ENCODE measurements around the gene GAGE10. TPM values are rescaled to one million over a fixed set of nuclear protein-coding genes. Genes with fewer than 3 reads are reported as not detected.
"Not testable (repeated sequence)": the region's sequence is repeated elsewhere in the genome, so short reads cannot be mapped to it uniquely, and the experiment has no call there.

Gene GAGE10
- total and polyA plus RNA-seq, 4 donors, result not detected

DNA sequence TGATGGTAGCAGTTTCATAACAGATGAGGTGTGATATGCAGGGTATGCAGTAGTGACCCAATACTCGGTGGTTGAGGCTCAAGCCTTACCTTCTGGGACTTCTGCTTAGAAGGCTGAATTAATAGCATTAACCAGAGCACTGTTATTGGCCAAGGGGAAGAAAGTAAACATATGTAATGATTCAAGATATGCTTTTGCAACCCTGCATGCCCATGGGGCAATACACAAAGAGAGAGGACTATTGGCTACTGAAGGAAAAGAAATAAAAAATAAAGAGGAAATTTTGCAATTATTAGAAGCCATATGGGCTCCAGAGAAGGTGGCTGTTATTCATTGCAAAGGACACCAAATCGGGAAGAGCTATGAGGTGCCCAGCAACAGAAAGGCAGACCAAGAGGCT is 8.7 kb downstream of the GAGE10 start:
- Histone ChIP-seq H3K4me3 (no peak overlapping the region), H3K9ac (ENCODE audit: insufficient read depth in 1 of 2, low read length in 2 of 2) (no peak overlapping the region), H3K36me3 (ENCODE audit: control insufficient read depth in 4 of 4, insufficient read depth in 4 of 4, low read length in 4 of 4) (no peaks in the 10 kb centered on the region), H3K27ac (ENCODE audit: low read depth in 1 of 2, low read length in 1 of 2) (no peak overlapping the region), H3K4me1 (ENCODE audit: control insufficient read depth in 5 of 5, insufficient read depth in 5 of 5, low read length in 5 of 5) (peaks cover 0 to 2% (median 0%) of the 10 kb centered on the region in 5 donors), H3K27me3 (ENCODE audit: control insufficient read depth in 3 of 3, insufficient read depth in 3 of 3, low read length in 2 of 3) (peaks cover 0 to 3% (median 0%) of the 10 kb centered on the region in 3 donors), H3K9me3 (ENCODE audit: control insufficient read depth in 4 of 4, insufficient read depth in 3 of 4, low read length in 3 of 4) (no peaks in the 10 kb centered on the region)
- 18 to 56% methylated on average over 2 of the region's 2 CpGs for WGBS, 2 donors
- TF ChIP-seq, protein P1, sequence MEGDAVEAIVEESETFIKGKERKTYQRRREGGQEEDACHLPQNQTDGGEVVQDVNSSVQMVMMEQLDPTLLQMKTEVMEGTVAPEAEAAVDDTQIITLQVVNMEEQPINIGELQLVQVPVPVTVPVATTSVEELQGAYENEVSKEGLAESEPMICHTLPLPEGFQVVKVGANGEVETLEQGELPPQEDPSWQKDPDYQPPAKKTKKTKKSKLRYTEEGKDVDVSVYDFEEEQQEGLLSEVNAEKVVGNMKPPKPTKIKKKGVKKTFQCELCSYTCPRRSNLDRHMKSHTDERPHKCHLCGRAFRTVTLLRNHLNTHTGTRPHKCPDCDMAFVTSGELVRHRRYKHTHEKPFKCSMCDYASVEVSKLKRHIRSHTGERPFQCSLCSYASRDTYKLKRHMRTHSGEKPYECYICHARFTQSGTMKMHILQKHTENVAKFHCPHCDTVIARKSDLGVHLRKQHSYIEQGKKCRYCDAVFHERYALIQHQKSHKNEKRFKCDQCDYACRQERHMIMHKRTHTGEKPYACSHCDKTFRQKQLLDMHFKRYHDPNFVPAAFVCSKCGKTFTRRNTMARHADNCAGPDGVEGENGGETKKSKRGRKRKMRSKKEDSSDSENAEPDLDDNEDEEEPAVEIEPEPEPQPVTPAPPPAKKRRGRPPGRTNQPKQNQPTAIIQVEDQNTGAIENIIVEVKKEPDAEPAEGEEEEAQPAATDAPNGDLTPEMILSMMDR (IDR thresholded peaks at IDR 0.05; ENCODE audit: control extremely low read depth, extremely low read depth), result no peak
- DNase-seq (no peak), ATAC-seq (ENCODE audit: insufficient read depth, low FRiP score) (no peak)

GRCh38 chrX:49316085-49316484 is 12.6 kb downstream of the GAGE10 start:
- Histone ChIP-seq H3K36me3 (ENCODE audit: control insufficient read depth in 4 of 4, insufficient read depth in 4 of 4, low read length in 4 of 4) (no peaks in the 10 kb centered on the region), H3K4me1 (ENCODE audit: control insufficient read depth in 5 of 5, insufficient read depth in 5 of 5, low read length in 5 of 5) (no peaks in the 10 kb centered on the region), H3K27ac (ENCODE audit: low read depth in 1 of 2, low read length in 1 of 2) (no peak overlapping the region), H3K9me3 (ENCODE audit: control insufficient read depth in 4 of 4, insufficient read depth in 3 of 4, low read length in 3 of 4) (no peaks in the 10 kb centered on the region), H3K27me3 (ENCODE audit: control insufficient read depth in 3 of 3, insufficient read depth in 3 of 3, low read length in 2 of 3) (peaks cover 0 to 3% (median 0%) of the 10 kb centered on the region in 3 donors), H3K9ac (ENCODE audit: insufficient read depth in 1 of 2, low read length in 2 of 2) (no peak overlapping the region), H3K4me3 (no peak overlapping the region)
- WGBS, 2 donors, result 60 to 82% methylated on average over 4 of the region's 4 CpGs
- TF ChIP-seq, protein P1 (IDR thresholded peaks at IDR 0.05; ENCODE audit: control extremely low read depth, extremely low read depth), result no peak
- DNase-seq, result no peak
- no peak for ATAC-seq (ENCODE audit: insufficient read depth, low FRiP score)

GRCh38 chrX:49321737-49322136 is 18.3 kb downstream of the GAGE10 start, which contains the start of gene GAGE12J:
Gene GAGE12J (plus strand): TSS chrX:49322037. CDS start chrX:49323194, 1,157 bp downstream.
- H3K9ac ChIP-seq (ENCODE audit: insufficient read depth in 1 of 2, low read length in 2 of 2); H3K27ac ChIP-seq (ENCODE audit: low read depth in 1 of 2, low read length in 1 of 2); DNase-seq; H3K27me3 ChIP-seq (ENCODE audit: control insufficient read depth in 3 of 3, insufficient read depth in 3 of 3, low read length in 2 of 3); H3K4me3 ChIP-seq; ATAC-seq (ENCODE audit: insufficient read depth, low FRiP score); H3K36me3 ChIP-seq (ENCODE audit: control insufficient read depth in 4 of 4, insufficient read depth in 4 of 4, low read length in 4 of 4); H3K4me1 ChIP-seq (ENCODE audit: control insufficient read depth in 5 of 5, insufficient read depth in 5 of 5, low read length in 5 of 5); H3K9me3 ChIP-seq (ENCODE audit: control insufficient read depth in 4 of 4, insufficient read depth in 3 of 4, low read length in 3 of 4): not testable (repeated sequence)
- 90% methylated on average over 2 of the region's 16 CpGs; no CpG with 5 or more reads in 1 of the 2 donors for WGBS, 2 donors

DNA sequence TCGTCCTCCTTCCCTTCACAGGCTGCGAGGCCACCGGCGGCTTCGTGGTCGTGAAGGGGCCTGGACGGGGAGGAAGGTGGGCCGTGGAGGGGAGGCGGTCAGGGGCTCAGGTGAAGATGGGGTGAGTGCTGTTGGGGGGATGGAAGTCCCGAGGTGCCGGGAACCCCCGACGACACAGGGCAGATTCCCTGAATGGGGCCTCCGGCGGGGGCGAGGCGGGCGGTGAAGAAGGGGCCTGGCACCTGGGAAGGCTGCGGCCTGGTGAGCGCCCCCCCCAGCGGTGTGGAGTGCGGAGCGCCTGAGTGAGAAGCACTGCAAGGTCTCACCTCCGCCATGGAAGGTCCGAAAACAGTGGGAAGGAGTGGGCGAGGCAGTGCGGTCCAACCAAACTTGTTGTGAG is 18.8 kb downstream of the GAGE10 start:
- not testable (repeated sequence) for H3K4me3 ChIP-seq; H3K9me3 ChIP-seq (ENCODE audit: control insufficient read depth in 4 of 4, insufficient read depth in 3 of 4, low read length in 3 of 4); H3K36me3 ChIP-seq (ENCODE audit: control insufficient read depth in 4 of 4, insufficient read depth in 4 of 4, low read length in 4 of 4); H3K27me3 ChIP-seq (ENCODE audit: control insufficient read depth in 3 of 3, insufficient read depth in 3 of 3, low read length in 2 of 3); H3K9ac ChIP-seq (ENCODE audit: insufficient read depth in 1 of 2, low read length in 2 of 2); H3K4me1 ChIP-seq (ENCODE audit: control insufficient read depth in 5 of 5, insufficient read depth in 5 of 5, low read length in 5 of 5); ATAC-seq (ENCODE audit: insufficient read depth, low FRiP score); DNase-seq; H3K27ac ChIP-seq (ENCODE audit: low read depth in 1 of 2, low read length in 1 of 2)
- no CpG with 5 or more reads among the region's 27 CpGs for WGBS, 2 donors

GRCh38 chrX:49323735-49324134 is 20.3 kb downstream of the GAGE10 start:
- ATAC-seq (ENCODE audit: insufficient read depth, low FRiP score); H3K9me3 ChIP-seq (ENCODE audit: control insufficient read depth in 4 of 4, insufficient read depth in 3 of 4, low read length in 3 of 4); H3K27me3 ChIP-seq (ENCODE audit: control insufficient read depth in 3 of 3, insufficient read depth in 3 of 3, low read length in 2 of 3); H3K36me3 ChIP-seq (ENCODE audit: control insufficient read depth in 4 of 4, insufficient read depth in 4 of 4, low read length in 4 of 4); H3K4me1 ChIP-seq (ENCODE audit: control insufficient read depth in 5 of 5, insufficient read depth in 5 of 5, low read length in 5 of 5); H3K9ac ChIP-seq (ENCODE audit: insufficient read depth in 1 of 2, low read length in 2 of 2); DNase-seq; H3K27ac ChIP-seq (ENCODE audit: low read depth in 1 of 2, low read length in 1 of 2); H3K4me3 ChIP-seq: not testable (repeated sequence)
- 58% methylated on average over 4 of the region's 7 CpGs; no CpG with 5 or more reads in 1 of the 2 donors for WGBS, 2 donors

GRCh38 chrX:49330421-49330820 is 27.0 kb downstream of the GAGE10 start:
- H3K9ac ChIP-seq (ENCODE audit: insufficient read depth in 1 of 2, low read length in 2 of 2); H3K4me1 ChIP-seq (ENCODE audit: control insufficient read depth in 5 of 5, insufficient read depth in 5 of 5, low read length in 5 of 5); ATAC-seq (ENCODE audit: insufficient read depth, low FRiP score); H3K4me3 ChIP-seq; H3K27ac ChIP-seq (ENCODE audit: low read depth in 1 of 2, low read length in 1 of 2); H3K36me3 ChIP-seq (ENCODE audit: control insufficient read depth in 4 of 4, insufficient read depth in 4 of 4, low read length in 4 of 4); DNase-seq; H3K9me3 ChIP-seq (ENCODE audit: control insufficient read depth in 4 of 4, insufficient read depth in 3 of 4, low read length in 3 of 4); H3K27me3 ChIP-seq (ENCODE audit: control insufficient read depth in 3 of 3, insufficient read depth in 3 of 3, low read length in 2 of 3): not testable (repeated sequence)
- 87 to 88% methylated on average over 3 of the region's 11 CpGs for WGBS, 2 donors

- not testable (repeated sequence) for H3K9me3 ChIP-seq (ENCODE audit: control insufficient read depth in 4 of 4, insufficient read depth in 3 of 4, low read length in 3 of 4); H3K27ac ChIP-seq (ENCODE audit: low read depth in 1 of 2, low read length in 1 of 2); H3K27me3 ChIP-seq (ENCODE audit: control insufficient read depth in 3 of 3, insufficient read depth in 3 of 3, low read length in 2 of 3); H3K4me3 ChIP-seq; DNase-seq; H3K9ac ChIP-seq (ENCODE audit: insufficient read depth in 1 of 2, low read length in 2 of 2); H3K36me3 ChIP-seq (ENCODE audit: control insufficient read depth in 4 of 4, insufficient read depth in 4 of 4, low read length in 4 of 4); H3K4me1 ChIP-seq (ENCODE audit: control insufficient read depth in 5 of 5, insufficient read depth in 5 of 5, low read length in 5 of 5); ATAC-seq (ENCODE audit: insufficient read depth, low FRiP score)
- WGBS, 2 donors, result no CpG with 5 or more reads among the region's 16 CpGs
These were observed 27.8 kb downstream of the GAGE10 start, which contains the start of gene GAGE13 for GRCh38 chrX:49331282-49331681. Gene GAGE13 (plus strand): TSS chrX:49331582. CDS start chrX:49332738, 1,156 bp downstream.

Data from lung (tissue), 12 donors.